ENCODE data around the gene PON2. TPM values are rescaled to one million over a fixed set of nuclear protein-coding genes. Genes with fewer than 3 reads are reported as not detected.

Gene PON2
- total and polyA plus RNA-seq, 10 donors, result 7.6 to 56.8 (median 32.7) TPM

DNA sequence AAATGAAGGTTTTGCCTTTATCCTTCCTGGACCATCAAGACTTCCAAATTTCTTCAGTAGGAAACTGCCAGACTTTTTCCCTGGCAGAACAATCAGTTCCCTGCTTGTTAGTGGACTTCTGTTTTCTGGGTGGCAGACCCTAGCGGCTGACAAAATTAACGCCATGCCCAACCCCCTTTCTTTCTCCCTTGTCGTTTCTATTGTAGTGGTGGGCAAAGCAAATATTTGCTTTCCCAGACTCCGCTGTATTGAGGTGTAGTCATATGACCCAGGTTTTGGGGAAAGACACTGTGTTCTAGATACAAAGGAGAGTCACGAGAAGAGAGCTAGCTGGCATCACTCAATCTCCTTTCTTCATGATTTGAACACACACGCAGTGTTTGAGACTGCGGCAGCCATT lies 7.7 kb downstream of the PON2 start:
- intact Hi-C loops (cut with DNase I; ENCODE audit: low total_unique reads), result no loop called here
- Histone ChIP-seq H3K4me1 (peaks cover 0 to 2% (median 0%) of the 10 kb centered on the region in 6 donors), H3K4me3 (no peak overlapping the region), H3K27me3 (replicated peaks in 1 of 7) (no peaks in the 10 kb centered on the region), H3K9me3 (peaks cover 0 to 3% (median 0%) of the 10 kb centered on the region in 8 donors), H3K36me3 (peaks cover 0 to 10% (median 0%) of the 10 kb centered on the region in 6 donors), H3K27ac (no peak overlapping the region)
- TF ChIP-seq POLR2AphosphoS5 (IDR thresholded peaks at IDR 0.05) (no peak), POLR2A (IDR thresholded peaks at IDR 0.05) (no peak)
- TF ChIP-seq, protein P1, sequence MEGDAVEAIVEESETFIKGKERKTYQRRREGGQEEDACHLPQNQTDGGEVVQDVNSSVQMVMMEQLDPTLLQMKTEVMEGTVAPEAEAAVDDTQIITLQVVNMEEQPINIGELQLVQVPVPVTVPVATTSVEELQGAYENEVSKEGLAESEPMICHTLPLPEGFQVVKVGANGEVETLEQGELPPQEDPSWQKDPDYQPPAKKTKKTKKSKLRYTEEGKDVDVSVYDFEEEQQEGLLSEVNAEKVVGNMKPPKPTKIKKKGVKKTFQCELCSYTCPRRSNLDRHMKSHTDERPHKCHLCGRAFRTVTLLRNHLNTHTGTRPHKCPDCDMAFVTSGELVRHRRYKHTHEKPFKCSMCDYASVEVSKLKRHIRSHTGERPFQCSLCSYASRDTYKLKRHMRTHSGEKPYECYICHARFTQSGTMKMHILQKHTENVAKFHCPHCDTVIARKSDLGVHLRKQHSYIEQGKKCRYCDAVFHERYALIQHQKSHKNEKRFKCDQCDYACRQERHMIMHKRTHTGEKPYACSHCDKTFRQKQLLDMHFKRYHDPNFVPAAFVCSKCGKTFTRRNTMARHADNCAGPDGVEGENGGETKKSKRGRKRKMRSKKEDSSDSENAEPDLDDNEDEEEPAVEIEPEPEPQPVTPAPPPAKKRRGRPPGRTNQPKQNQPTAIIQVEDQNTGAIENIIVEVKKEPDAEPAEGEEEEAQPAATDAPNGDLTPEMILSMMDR (IDR thresholded peaks at IDR 0.05 in 8 of 11, conservative IDR thresholded peaks at IDR 0.05 in 3 of 11), result no peak
- DNase-seq, result no peak
- 94 to 98% (median 95%) methylated on average over 7 of the region's 7 CpGs for WGBS, 5 donors

DNA sequence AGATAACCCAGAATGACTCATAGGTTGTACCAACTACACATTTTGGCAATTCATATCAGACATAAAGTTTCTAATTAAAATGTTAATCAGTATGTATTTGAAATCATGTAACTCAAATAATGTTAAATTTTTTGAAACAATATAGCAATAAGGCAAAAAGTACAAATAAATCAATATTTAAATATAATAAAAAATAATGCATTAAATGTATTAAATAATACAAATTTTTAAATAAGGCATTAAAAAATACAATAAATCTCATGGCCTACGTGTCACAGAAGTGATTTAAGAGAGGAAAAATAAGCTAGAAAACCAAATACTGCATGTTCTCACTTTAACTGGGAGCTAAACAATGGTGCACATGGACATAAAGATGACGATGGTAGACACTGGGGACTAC lies 9.1 kb downstream of the PON2 start:
- DNase-seq, result no peak
- 81 to 90% (median 87%) methylated on average over 2 of the region's 2 CpGs for WGBS, 5 donors
- intact Hi-C loops (cut with DNase I; ENCODE audit: low total_unique reads), result no loop called here
- H3K27ac ChIP-seq, result no peak overlapping the region
- no peak overlapping the region for H3K4me3 ChIP-seq
- H3K4me1 ChIP-seq, result no peaks in the 10 kb centered on the region
- H3K27me3 ChIP-seq (replicated peaks in 1 of 7), result no peaks in the 10 kb centered on the region
- peaks cover 0 to 10% (median 0%) of the 10 kb centered on the region in 6 donors for H3K36me3 ChIP-seq
- peaks cover 0 to 3% (median 0%) of the 10 kb centered on the region in 8 donors for H3K9me3 ChIP-seq
- TF ChIP-seq POLR2AphosphoS5 (IDR thresholded peaks at IDR 0.05) (no peak), POLR2A (IDR thresholded peaks at IDR 0.05) (no peak)
- TF ChIP-seq, protein P1 (IDR thresholded peaks at IDR 0.05 in 8 of 11, conservative IDR thresholded peaks at IDR 0.05 in 3 of 11), result no peak

DNA sequence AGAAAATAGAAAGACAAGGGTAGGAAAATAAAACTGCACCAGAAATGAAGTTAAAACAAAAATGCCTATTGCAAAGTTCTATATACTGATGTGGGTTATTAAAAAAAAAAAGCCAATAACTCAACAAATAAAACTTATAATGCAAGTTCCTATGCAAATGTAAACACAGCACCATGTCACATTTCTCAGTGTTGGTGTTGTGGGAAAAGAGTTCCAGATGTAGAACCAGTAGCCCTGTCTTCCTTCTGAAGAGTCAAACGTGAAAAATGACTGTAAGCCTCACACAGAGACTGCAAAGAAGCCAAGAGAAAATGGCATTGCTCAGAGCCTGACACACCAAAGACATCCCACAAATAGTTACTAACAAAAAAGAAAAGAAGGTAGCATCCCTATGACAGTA lies 10.1 kb downstream of the PON2 start:
- DNase-seq, result no peak
- H3K27ac ChIP-seq, result no peak overlapping the region
- no peaks in the 10 kb centered on the region for H3K4me1 ChIP-seq

DNA sequence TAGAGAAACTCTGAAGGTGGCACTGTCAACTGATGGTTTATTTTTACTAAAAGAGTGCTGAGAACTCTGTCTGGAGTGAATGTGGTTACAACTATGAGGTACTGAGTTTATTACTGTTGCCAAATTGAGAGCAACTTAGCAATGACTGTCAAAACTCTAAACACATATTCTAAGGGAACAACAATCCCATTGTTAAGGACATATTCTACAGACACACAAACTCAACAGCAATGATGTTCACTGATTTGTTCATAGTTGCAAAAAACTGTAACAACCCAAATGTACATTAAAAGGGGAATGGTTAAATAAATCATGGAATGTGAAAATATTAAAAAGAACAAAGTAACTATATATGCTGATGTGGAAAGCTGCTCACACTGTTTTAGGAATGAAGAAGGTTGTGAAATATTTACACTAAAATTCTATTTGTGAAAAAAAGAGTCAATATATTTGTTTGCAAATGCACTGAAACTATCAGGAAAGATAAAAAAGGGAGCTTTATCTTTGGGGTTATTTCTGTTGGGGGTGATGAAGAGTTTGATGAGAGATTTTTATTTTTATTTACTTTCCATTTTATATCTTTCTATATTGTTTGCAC lies 12.9 kb downstream of the PON2 start:
- H3K27ac ChIP-seq, result no peak overlapping the region

More for the DNA sequence above, 10.1 kb downstream of the PON2 start:
- WGBS, 5 donors, result 63 to 78% (median 72%) methylated on average over 1 of the region's 1 CpG
- intact Hi-C loops (cut with DNase I; ENCODE audit: low total_unique reads), result no loop called here
- no peak overlapping the region for H3K4me3 ChIP-seq
- H3K27me3 ChIP-seq (replicated peaks in 1 of 7), result no peaks in the 10 kb centered on the region
- peaks cover 0 to 3% (median 0%) of the 10 kb centered on the region in 8 donors for H3K9me3 ChIP-seq
- TF ChIP-seq POLR2AphosphoS5 (IDR thresholded peaks at IDR 0.05) (no peak), POLR2A (IDR thresholded peaks at IDR 0.05) (no peak)
- TF ChIP-seq, protein P1 (IDR thresholded peaks at IDR 0.05 in 8 of 11, conservative IDR thresholded peaks at IDR 0.05 in 3 of 11), result no peak
- H3K36me3 ChIP-seq, result peaks cover 0 to 10% (median 0%) of the 10 kb centered on the region in 6 donors

More for the DNA sequence above, 12.9 kb downstream of the PON2 start:
- no peaks in the 10 kb centered on the region for H3K27me3 ChIP-seq (replicated peaks in 1 of 7)
- TF ChIP-seq POLR2AphosphoS5 (IDR thresholded peaks at IDR 0.05), result no peak
- no peak for TF ChIP-seq POLR2A (IDR thresholded peaks at IDR 0.05)
- TF ChIP-seq, protein P1 (IDR thresholded peaks at IDR 0.05 in 8 of 11, conservative IDR thresholded peaks at IDR 0.05 in 3 of 11), result no peak
- H3K9me3 ChIP-seq, result no peaks in the 10 kb centered on the region
- intact Hi-C loops (cut with DNase I; ENCODE audit: low total_unique reads), result no loop called here
- no peak for DNase-seq
- no peaks in the 10 kb centered on the region for H3K4me1 ChIP-seq
- H3K4me3 ChIP-seq, result no peak overlapping the region
- peaks cover 0 to 10% (median 0%) of the 10 kb centered on the region in 6 donors for H3K36me3 ChIP-seq

All from spleen (tissue), 11 donors.